ENCODE measurements around the gene GLTP. TPM values are rescaled to one million over a fixed set of nuclear protein-coding genes. Genes with fewer than 3 reads are reported as not detected.

The GLTP gene
- total RNA-seq, 1 experiment from 2014 or later = 15.5 TPM

DNA sequence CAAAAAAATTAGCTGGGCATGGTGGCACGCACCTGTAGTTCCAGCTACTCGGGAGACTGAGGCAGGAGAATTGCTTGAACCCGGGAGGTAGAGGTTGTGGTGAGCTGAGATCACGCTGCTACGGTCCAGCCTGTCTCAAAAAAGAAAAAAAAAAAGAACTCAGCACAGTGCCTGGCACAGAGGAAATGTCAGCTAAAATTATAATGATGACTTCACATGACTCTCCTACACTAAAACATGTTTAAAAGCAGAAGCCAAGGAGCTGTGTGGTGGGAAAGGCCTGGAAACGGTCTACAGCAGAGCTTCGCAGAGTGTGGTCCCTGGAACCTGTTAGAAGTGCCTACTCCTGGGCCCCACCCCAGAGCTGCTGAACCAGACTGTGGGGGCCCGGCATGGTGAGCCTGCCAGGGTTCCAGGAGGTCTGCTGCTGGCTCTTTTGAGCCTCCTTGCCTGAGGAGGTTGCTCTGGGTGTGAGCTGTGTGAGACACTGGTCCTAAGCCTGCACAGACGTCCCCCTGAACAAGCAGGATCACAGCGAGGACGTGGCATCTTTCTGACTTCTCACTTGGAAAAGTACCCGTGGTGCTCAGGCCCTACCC lies 47.8 kb upstream of the GLTP start:
- Mint-ChIP-seq H3K36me3 (ENCODE audit: insufficient read depth in 1 of 3, low read depth in 3 of 3) (peaks cover 9 to 23% (median 14%) of the 10 kb centered on the region in 3 experiments; a peak in 6 of 7 replicates), H3K9me3 (no peaks in the 10 kb centered on the region; a peak in 1 of 5 replicates), H3K4me1 (peaks cover 0 to 9% of the 10 kb centered on the region in 2 experiments; a peak in 3 of 4 replicates), H3K4me3 (no peak overlapping the region), H3K27ac (no peak overlapping the region), H3K27me3 (ENCODE audit: low read depth) (no peaks in the 10 kb centered on the region; the same call in 1 of the 2 replicates)
- H4K20me1 ChIP-seq (ENCODE audit: control insufficient read depth, insufficient read depth, insufficient read length) = no peaks in the 10 kb centered on the region
- no peak overlapping the region for H3K56ac ChIP-seq (ENCODE audit: insufficient read length, low read depth, low read length)
- H2BK120ac ChIP-seq (ENCODE audit: low read depth, low read length, poor library complexity, severe bottlenecking) = no peak overlapping the region
- H3K27ac ChIP-seq (ENCODE audit: insufficient read length, low read depth, low read length) = no peak overlapping the region
- no peak overlapping the region for H2BK20ac ChIP-seq (ENCODE audit: low read depth, low read length, poor library complexity, severe bottlenecking)
- no peaks in the 10 kb centered on the region for H3K79me2 ChIP-seq (ENCODE audit: insufficient read depth, low read length)
- no peak for DNase-seq
- no peaks in the 10 kb centered on the region for H3K9me3 ChIP-seq (ENCODE audit: control insufficient read depth, low read depth, low read length)
- H2AK5ac ChIP-seq (ENCODE audit: insufficient read length, low read length) = no peak overlapping the region
- no peak overlapping the region for H4K91ac ChIP-seq (ENCODE audit: insufficient read length, low read depth, low read length)
- no peaks in the 10 kb centered on the region for H3K23me2 ChIP-seq (ENCODE audit: insufficient read length, low read depth, low read length, poor library complexity, severe bottlenecking)
- no peaks in the 10 kb centered on the region for H3K79me1 ChIP-seq (ENCODE audit: insufficient read depth, low read depth, low read length, poor library complexity, severe bottlenecking)
- no peak overlapping the region for H3K23ac ChIP-seq (ENCODE audit: insufficient read length, low read depth, low read length)
- H3K27me3 ChIP-seq (ENCODE audit: insufficient read depth, low read length) = no peaks in the 10 kb centered on the region
- no peak overlapping the region for H2BK12ac ChIP-seq (ENCODE audit: insufficient read length, low read depth, low read length)
- no peak overlapping the region for H2BK15ac ChIP-seq (ENCODE audit: low read depth, low read length)
- H3K14ac ChIP-seq (ENCODE audit: insufficient read depth, low read length) = no peak overlapping the region
- H3K4me1 ChIP-seq (ENCODE audit: insufficient read depth, low read length) = no peaks in the 10 kb centered on the region
- no peak overlapping the region for H4K8ac ChIP-seq (replicated peaks; ENCODE audit: insufficient read length, low read depth, low read length)
- no peak overlapping the region for H3K4me2 ChIP-seq (ENCODE audit: insufficient read depth, insufficient read length, low read length)
- H4K5ac ChIP-seq (ENCODE audit: insufficient read length, low read depth, low read length) = no peak overlapping the region
- no CpG with 5 or more reads among the region's 12 CpGs for WGBS (ENCODE audit: extremely low coverage, insufficient read length, low lambda C conversion rate)
- H3T11ph ChIP-seq (ENCODE audit: low read length) = no peak overlapping the region
- no peak overlapping the region for H2BK5ac ChIP-seq (ENCODE audit: insufficient read length, low read length)
- no peak overlapping the region for H3K18ac ChIP-seq (ENCODE audit: insufficient read length, low read depth, low read length)
- TF ChIP-seq, protein P1, sequence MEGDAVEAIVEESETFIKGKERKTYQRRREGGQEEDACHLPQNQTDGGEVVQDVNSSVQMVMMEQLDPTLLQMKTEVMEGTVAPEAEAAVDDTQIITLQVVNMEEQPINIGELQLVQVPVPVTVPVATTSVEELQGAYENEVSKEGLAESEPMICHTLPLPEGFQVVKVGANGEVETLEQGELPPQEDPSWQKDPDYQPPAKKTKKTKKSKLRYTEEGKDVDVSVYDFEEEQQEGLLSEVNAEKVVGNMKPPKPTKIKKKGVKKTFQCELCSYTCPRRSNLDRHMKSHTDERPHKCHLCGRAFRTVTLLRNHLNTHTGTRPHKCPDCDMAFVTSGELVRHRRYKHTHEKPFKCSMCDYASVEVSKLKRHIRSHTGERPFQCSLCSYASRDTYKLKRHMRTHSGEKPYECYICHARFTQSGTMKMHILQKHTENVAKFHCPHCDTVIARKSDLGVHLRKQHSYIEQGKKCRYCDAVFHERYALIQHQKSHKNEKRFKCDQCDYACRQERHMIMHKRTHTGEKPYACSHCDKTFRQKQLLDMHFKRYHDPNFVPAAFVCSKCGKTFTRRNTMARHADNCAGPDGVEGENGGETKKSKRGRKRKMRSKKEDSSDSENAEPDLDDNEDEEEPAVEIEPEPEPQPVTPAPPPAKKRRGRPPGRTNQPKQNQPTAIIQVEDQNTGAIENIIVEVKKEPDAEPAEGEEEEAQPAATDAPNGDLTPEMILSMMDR (conservative IDR thresholded peaks at IDR 0.05) = no peak
- no peak overlapping the region for H3K4ac ChIP-seq (ENCODE audit: low read depth, low read length)
- no peak overlapping the region for H3K9ac ChIP-seq (ENCODE audit: extremely low read depth, insufficient read length, low read length)
- no peak overlapping the region for H2AFZ ChIP-seq (ENCODE audit: low read length)

Data from H9 (cell line).